HepG2 (cell line): ENCODE data around the gene ABAT. TPM values are rescaled to one million over a fixed set of nuclear protein-coding genes. Genes with fewer than 3 reads are reported as not detected.

Experiments used
- ATF5 ChIP-seq: sonication (generic); formaldehyde crosslinking; IDR thresholded peaks from 2 replicates; pipeline ENCODE4 v1.4.0; 2020; ENCODE audit warnings: mild to moderate bottlenecking, low read depth, missing genetic modification reagents
- HMGXB3 ChIP-seq: sonication (generic); formaldehyde crosslinking; IDR thresholded peaks from 2 replicates; pipeline ENCODE4 v1.4.0; 2020; ENCODE audit warnings: missing genetic modification reagents, borderline replicate concordance
- KDM4B ChIP-seq: sonication (generic); formaldehyde crosslinking; IDR thresholded peaks from 2 replicates; pipeline ENCODE4 v1.4.0; 2020; ENCODE audit warnings: missing genetic modification reagents
- KLF12 ChIP-seq: sonication (generic); formaldehyde crosslinking; IDR thresholded peaks from 2 replicates; pipeline ENCODE4 v1.4.0; 2020; ENCODE audit warnings: missing genetic modification reagents, borderline replicate concordance
- KLF16 ChIP-seq, 2 experiments: sonication (generic) in 1 of 2; formaldehyde crosslinking in 1 of 2; IDR thresholded peaks; 2 replicates each; pipeline versions ENCODE4 v1.6.1 to v1.8.0; 2016 to 2023; ENCODE audit warnings: missing genetic modification reagents in 2 of 2, missing compliant biosample characterization in 1 of 2
- MLXIP ChIP-seq: sonication (generic); formaldehyde crosslinking; IDR thresholded peaks from 2 replicates; pipeline ENCODE4 v1.9.0; 2021; ENCODE audit warnings: missing genetic modification reagents, borderline replicate concordance
- NFE2L1 ChIP-seq: sonication (generic); formaldehyde crosslinking; IDR thresholded peaks from 2 replicates; pipeline ENCODE4 v1.4.0; 2020; ENCODE audit warnings: missing genetic modification reagents, mild to moderate bottlenecking, borderline replicate concordance
- SALL2 ChIP-seq: sonication (generic); formaldehyde crosslinking; IDR thresholded peaks from 2 replicates; pipeline ENCODE4 v1.8.1; 2023; ENCODE audit warnings: mild to moderate bottlenecking, missing genetic modification reagents, inconsistent platforms
- SIX1 ChIP-seq: sonication (generic); formaldehyde crosslinking; IDR thresholded peaks from 2 replicates; pipeline ENCODE4 v1.4.0; 2020; ENCODE audit warnings: missing genetic modification reagents, borderline replicate concordance
- SNAPC2 ChIP-seq: sonication (generic); formaldehyde crosslinking; IDR thresholded peaks from 2 replicates; pipeline ENCODE4 v1.8.1; 2022; ENCODE audit warnings: mild to moderate bottlenecking, missing genetic modification reagents
- TCF7 ChIP-seq: sonication (generic); IDR thresholded peaks from 2 replicates; pipeline ENCODE4 v1.6.1; 2016; ENCODE audit warnings: antibody characterized with exemption, low read depth
- TEF ChIP-seq: sonication (generic); formaldehyde crosslinking; IDR thresholded peaks from 2 replicates; pipeline ENCODE4 v1.5.0; 2020; ENCODE audit warnings: missing genetic modification reagents
- ZBTB46 ChIP-seq: sonication (generic); formaldehyde crosslinking; IDR thresholded peaks from 2 replicates; pipeline ENCODE4 v1.4.0; 2020; ENCODE audit warnings: mild to moderate bottlenecking, missing genetic modification reagents, borderline replicate concordance
- ZNF121 ChIP-seq: sonication (generic); formaldehyde crosslinking; IDR thresholded peaks from 2 replicates; pipeline ENCODE4 v1.5.0; 2020; ENCODE audit warnings: mild to moderate bottlenecking, missing genetic modification reagents
- ZNF253 ChIP-seq: sonication (generic); formaldehyde crosslinking; IDR thresholded peaks from 2 replicates; pipeline ENCODE4 v1.8.0; 2022; ENCODE audit warnings: mild to moderate bottlenecking, missing genetic modification reagents, borderline replicate concordance
- ZNF572 ChIP-seq: sonication (generic); formaldehyde crosslinking; IDR thresholded peaks from 2 replicates; pipeline ENCODE4 v1.5.1; 2020; ENCODE audit warnings: mild to moderate bottlenecking, missing genetic modification reagents
- polyA plus RNA-seq, 8 experiments: library from polyadenylated mRNA; depleted of rRNA in 3 of 8; stranded (reverse) in 7 of 8; unstranded in 1 of 8; fragments of >200 nt; fragmentation: Illumina TruSeq in 4 of 8; extraction: Trizol in 4 of 8; gene quantifications; 2 replicates each; pipeline versions ENCODE4 v1.2.1 to v1.2.3, GENCODE V29; 2011 to 2016; ENCODE audit warnings: low read depth in 4 of 8, missing spikeins in 1 of 8, mixed read lengths in 1 of 8; ENCODE audit not compliant: insufficient read depth in 1 of 8
- total RNA-seq, 5 experiments: library from RNA; depleted of rRNA; stranded (reverse); fragments of >200 nt; fragmentation: Illumina TruSeq; extraction: Trizol; gene quantifications; 2 replicates each; pipeline ENCODE4 v1.2.3, GENCODE V29; 2016; ENCODE audit warnings: low read depth in 1 of 5

ABAT gene
- total and polyA plus RNA-seq, 2 of the 13 experiments (the other 11 are each of a cell fraction or from before 2014, with no cell fraction given) = 47.6 to 97.3 TPM

DNA sequence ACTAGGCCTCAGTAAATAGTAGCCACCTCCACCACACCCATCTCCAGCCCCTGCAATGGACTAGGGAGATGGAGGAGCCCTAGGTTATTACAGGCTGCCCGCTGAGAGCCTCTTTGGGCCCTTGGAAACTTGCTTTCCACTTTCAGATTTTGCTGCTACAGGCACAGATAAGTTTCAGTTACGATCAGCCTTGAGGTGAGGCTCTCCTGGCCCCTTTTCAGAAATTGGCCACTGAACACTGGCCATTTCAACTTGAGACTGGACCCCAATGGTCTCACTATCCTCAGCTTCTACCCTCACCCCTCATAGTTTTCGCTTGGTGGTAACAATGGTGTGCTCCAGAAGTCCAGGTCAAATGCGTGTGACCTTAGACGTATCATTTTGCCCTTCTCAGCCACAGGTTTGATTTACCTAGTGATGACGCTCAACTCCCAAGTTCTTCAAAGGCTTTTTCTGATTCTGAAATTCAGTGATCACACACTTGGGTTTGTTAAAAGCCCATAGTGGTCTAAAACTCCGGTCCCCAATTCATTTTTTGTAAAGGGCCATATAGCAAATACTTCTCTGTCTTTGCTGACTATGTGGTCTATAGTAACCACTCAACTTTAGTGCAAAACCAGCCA lies 124.2 kb downstream of the ABAT start (continued):
- TF ChIP-seq ZBTB46 (CRISPR knock-in tag) (no peak), KDM4B (CRISPR knock-in tag) (no peak), TEF (CRISPR knock-in tag) (no peak), SIX1 (CRISPR knock-in tag) (no peak), NFE2L1 (no peak), MLXIP (CRISPR knock-in tag) (0 out of 2 replicates have a peak, but pooled peaks have one; percentile 23), TCF7 (no peak), ATF5 (no peak), HMGXB3 (no peak), SALL2 (CRISPR knock-in tag) (0 out of 2 replicates have a peak, but pooled peaks have one; percentile 37), ZNF253 (CRISPR knock-in tag) (peak; percentile 77; the same call in 1 of the 2 replicates), ZNF121 (CRISPR knock-in tag) (no peak), KLF16 (CRISPR knock-in tag; IDR thresholded peaks at IDR 0.05) (no peak), SNAPC2 (CRISPR knock-in tag) (no peak), ZNF572 (0 out of 2 replicates have a peak, but pooled peaks have one; percentile 73), KLF12 (CRISPR knock-in tag) (peak; percentile 66; the same call in 1 of the 2 replicates)
